GM12878 (cell line): Measurements from ENCODE around the gene GABBR1. TPM values are rescaled to one million over a fixed set of nuclear protein-coding genes. Genes with fewer than 3 reads are reported as not detected.

Experiments used
- ATAC-seq: fragments of 200-7000 bp; cut with Tn5 transposase; 3 replicates; pipeline ENCODE4 v1.9.1; 2020; ENCODE audit warnings: mild to moderate bottlenecking, moderate library complexity
- BruUV-seq: library from RNA; stranded (reverse); fragments of 400-500 nt; replicated peaks from 2 replicates; lab custom pipeline; 2021; lab: Mats Ljungman, UMichigan
- CTCF ChIA-PET: fragments of 300-600 bp; sonication (Branson Sonifier 250); formaldehyde crosslinking; extraction: SDS; loops from one replicate; lab custom pipeline; 2021; ENCODE audit warnings: inconsistent platforms; lab: Yijun Ruan, JAX
- POLR2A ChIA-PET: fragments of 350-600 bp; formaldehyde crosslinking; extraction: SDS; loops from one replicate; lab custom pipeline; 2021; ENCODE audit warnings: inconsistent platforms; lab: Charles Lee
- RAD21 ChIA-PET: fragments of 300-600 bp; sonication (Branson Sonifier 250); formaldehyde crosslinking; loops from one replicate; lab custom pipeline; 2023; ENCODE audit warnings: antibody characterized with exemption; ENCODE audit not compliant: unreplicated experiment; lab: Charles Lee
- SMC1A ChIA-PET: fragments of 300-600 bp; sonication (Branson Sonifier 250); formaldehyde crosslinking; loops from one replicate; lab custom pipeline; 2023; ENCODE audit not compliant: unreplicated experiment, uncharacterized antibody; lab: Charles Lee
- DNase-seq: peaks from one replicate; pipeline ENCODE4 v3.0.0-alpha.2; 2011; ENCODE audit warnings: low read depth, low spot score
- FAIRE-seq: peaks from 3 replicates; lab custom pipeline; 2011; peaks lifted over from hg19 to GRCh38; lab: Jason Lieb, UNC
- H2AFZ ChIP-seq: 2 replicates; pipeline ENCODE4 v1.6.0; 2011; ENCODE audit warnings: low read depth, low read length, control low read depth; ENCODE audit not compliant: control insufficient read depth
- H3K27ac ChIP-seq: 2 replicates; pipeline ENCODE4 v1.5.1; 2011; ENCODE audit warnings: control low read depth; ENCODE audit not compliant: control insufficient read depth, insufficient read depth
- H3K27me3 ChIP-seq, 2 experiments: replicated peaks in 1 of 2; 2 replicates each; pipeline versions ENCODE4 v1.6.0 to v1.6.1; 2011; ENCODE audit warnings: low read length in 1 of 2; ENCODE audit not compliant: control insufficient read depth in 2 of 2, insufficient read depth in 2 of 2
- H3K36me3 ChIP-seq, 2 experiments: 2 replicates each; pipeline ENCODE4 v1.5.1; 2011; ENCODE audit warnings: low read length in 1 of 2; ENCODE audit not compliant: control insufficient read depth in 2 of 2, insufficient read depth in 2 of 2
- H3K4me1 ChIP-seq: 2 replicates; pipeline ENCODE4 v1.6.1; 2011; ENCODE audit warnings: mild to moderate bottlenecking, low read length, moderate library complexity, mixed read lengths; ENCODE audit not compliant: control insufficient read depth, insufficient read depth
- H3K4me2 ChIP-seq: 2 replicates; pipeline ENCODE4 v1.6.0; 2011; ENCODE audit warnings: control low read depth; ENCODE audit not compliant: control insufficient read depth, insufficient read depth
- H3K4me3 ChIP-seq: fragments of 200-600 bp; sonication (generic); 2 replicates; pipeline ENCODE4 v1.5.1; 2016
- H3K79me2 ChIP-seq: 2 replicates; pipeline ENCODE4 v1.6.0; 2011; ENCODE audit warnings: low read length; ENCODE audit not compliant: control insufficient read depth, insufficient read depth
- H3K9ac ChIP-seq: 2 replicates; pipeline ENCODE4 v1.8.0; 2011; ENCODE audit warnings: low read length, control low read depth, mixed read lengths; ENCODE audit not compliant: control insufficient read depth, insufficient read depth
- H3K9me3 ChIP-seq: replicated peaks from 3 replicates; pipeline ENCODE4 v1.5.1; 2011; ENCODE audit warnings: mild to moderate bottlenecking, low read length; ENCODE audit not compliant: control insufficient read depth, insufficient read depth
- H4K20me1 ChIP-seq: 2 replicates; pipeline ENCODE4 v1.6.0; 2011; ENCODE audit not compliant: control insufficient read depth, insufficient read depth
- BCLAF1 ChIP-seq: fragments of 450-650 bp; IDR thresholded peaks from 2 replicates; pipeline ENCODE4 v1.6.1; 2017; ENCODE audit warnings: antibody characterized with exemption, mild to moderate bottlenecking, moderate library complexity
- ETV6 ChIP-seq, 2 experiments: fragments of 450-650 bp in 1 of 2; IDR thresholded peaks in 1 of 2; conservative IDR thresholded peaks in 1 of 2; 2 replicates each; pipeline ENCODE4 v1.6.1; 2014; ENCODE audit warnings: antibody characterized with exemption in 1 of 2, borderline replicate concordance in 1 of 2, low read depth in 1 of 2, mild to moderate bottlenecking in 1 of 2, moderate library complexity in 1 of 2
- NFIC ChIP-seq: IDR thresholded peaks from 2 replicates; pipeline ENCODE4 v1.6.1; 2012; ENCODE audit warnings: low read depth, mild to moderate bottlenecking, inconsistent platforms, low read length, moderate library complexity
- USF1 ChIP-seq: IDR thresholded peaks from 2 replicates; pipeline ENCODE4 v1.6.1; 2011; ENCODE audit warnings: borderline replicate concordance, low read depth, mild to moderate bottlenecking, moderate library complexity, mixed read lengths, low read length; ENCODE audit not compliant: insufficient read depth; ENCODE audit errors: extremely low read length
- ZNF24 ChIP-seq: fragments of 450-650 bp; IDR thresholded peaks from 2 replicates; pipeline ENCODE4 v1.6.1; 2017; ENCODE audit warnings: antibody characterized with exemption, mild to moderate bottlenecking
- WGBS: methylation state at CpG from one replicate; pipeline ENCODE4 v1.1.6; 2016; ENCODE audit warnings: low lambda C conversion rate; ENCODE audit not compliant: insufficient replicate concordance, insufficient coverage; ENCODE audit errors: missing lambda C conversion rate; 5-methylcytosine and 5-hydroxymethylcytosine counted together
- in situ Hi-C: fragments of 300-500 bp; cut with MboI; formaldehyde crosslinking; loops from 9 replicates; pipeline ENCODE4 v1.14.3; 2018; ENCODE audit warnings: mixed read lengths
- intact Hi-C: fragments of 100-400 bp; cut with micrococcal nuclease; formaldehyde crosslinking; loops from one replicate; pipeline ENCODE4 v1.14.2; 2022; ENCODE audit not compliant: unreplicated experiment
- polyA plus RNA-seq, 11 experiments: library from polyadenylated mRNA; depleted of rRNA in 4 of 11; unstranded in 6 of 11; stranded (reverse) in 5 of 11; fragments of >200 nt; fragmentation: Nextera tagmentation in 4 of 11; fragmentation: Illumina TruSeq in 1 of 11; extraction: Ambion mirVana in 4 of 11; extraction: Trizol in 1 of 11; gene quantifications; 1 replicate in 1 of 11; 2 replicates in 10 of 11; pipeline versions ENCODE4 v1.2.1 to v1.2.3, GENCODE V29; 2011 to 2016; ENCODE audit warnings: inconsistent platforms in 2 of 11, missing spikeins in 2 of 11, low read depth in 1 of 11
- total RNA-seq, 4 experiments: library from RNA; depleted of rRNA in 3 of 4; stranded (reverse); fragments of >200 nt in 3 of 4; fragmentation: Illumina TruSeq in 1 of 4; extraction: Trizol in 1 of 4; gene quantifications; 2 replicates each; pipeline versions ENCODE4 v1.2.1 to v1.2.3, GENCODE V29; 2013 to 2021
- TF ChIP-seq, protein P1 (sequence below): IDR thresholded peaks from 2 replicates; pipeline ENCODE4 v1.6.1; 2012; ENCODE audit warnings: improper control_type of control experiment, low read depth, low read length; ENCODE audit not compliant: insufficient replicate concordance
- TF ChIP-seq, protein P2 (sequence below): fragments of 450-650 bp; IDR thresholded peaks from 2 replicates; pipeline ENCODE4 v1.6.1; 2017; ENCODE audit warnings: mild to moderate bottlenecking, moderate library complexity
- TF ChIP-seq, protein P3 (sequence below): IDR thresholded peaks from 2 replicates; pipeline ENCODE4 v1.6.1; 2011; ENCODE audit warnings: low read depth, low read length, improper control_type of control experiment, borderline replicate concordance

GABBR1 gene
- total and polyA plus RNA-seq, 10 of the 15 experiments (the other 5 are each of a cell fraction or from before 2014, with no cell fraction given) = 0.11 to 5.2 (median 1.0) TPM

DNA sequence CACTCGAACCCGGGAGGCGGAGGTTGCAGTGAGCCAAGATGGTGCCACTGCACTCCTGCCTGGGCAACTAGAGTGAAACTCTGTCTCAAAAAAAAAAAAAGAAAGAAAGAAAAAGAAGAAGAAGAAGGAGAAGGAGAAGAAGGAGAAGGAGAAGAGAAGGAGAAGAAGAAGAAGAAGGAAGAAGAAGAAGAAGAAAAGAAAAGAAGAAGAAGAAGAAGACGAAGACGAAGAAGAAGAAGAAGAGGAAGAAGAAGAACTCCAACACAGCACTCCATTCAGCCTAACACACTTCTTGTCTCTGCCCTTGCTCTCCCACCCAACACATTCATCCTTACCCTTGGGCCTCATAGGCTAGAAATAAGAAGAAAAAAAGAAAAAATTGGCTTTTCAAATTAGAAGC, 41.0 kb upstream of the GABBR1 start:
- intact Hi-C loops (no loop called here), in situ Hi-C loops (no loop called here)
- Histone ChIP-seq H2AFZ (no peak overlapping the region), H3K4me1 (peaks cover 3% of the 10 kb centered on the region; the same call in 1 of the 2 replicates), H3K79me2 (no peaks in the 10 kb centered on the region), H3K27ac (no peak overlapping the region), H3K36me3 (no peaks in the 10 kb centered on the region), H3K27me3 (peaks cover 0 to 1% of the 10 kb centered on the region in 2 experiments; a peak in 1 of 4 replicates), H3K4me2 (no peak overlapping the region), H3K4me3 (no peak overlapping the region), H3K9ac (no peak overlapping the region), H3K9me3 (no peaks in the 10 kb centered on the region), H4K20me1 (no peaks in the 10 kb centered on the region)
- RAD21 ChIA-PET = no interaction called here
- BruUV-seq = no TSS peak
- CTCF ChIA-PET = interaction anchor here (0.8 to 0.9 kb wide), 2 partner anchors 10 to 20 kb away, joined by 3 to 4 read pairs; no protein-coding TSS in a partner anchor
- SMC1A ChIA-PET = no interaction called here
- DNase-seq (no peak), FAIRE-seq (no peak), ATAC-seq (no peak)
- POLR2A ChIA-PET = no interaction called here
- WGBS = 62% methylated on average over 5 of the region's 5 CpGs
- TF ChIP-seq USF1 = no peak
- no peak for TF ChIP-seq BCLAF1
- no peak for TF ChIP-seq ETV6 (conservative IDR thresholded peaks at IDR 0.05 in 1 of 2, IDR thresholded peaks at IDR 0.05 in 1 of 2; ENCODE audit: borderline replicate concordance in 1 of 2, low read depth in 1 of 2)
- TF ChIP-seq, protein P1, sequence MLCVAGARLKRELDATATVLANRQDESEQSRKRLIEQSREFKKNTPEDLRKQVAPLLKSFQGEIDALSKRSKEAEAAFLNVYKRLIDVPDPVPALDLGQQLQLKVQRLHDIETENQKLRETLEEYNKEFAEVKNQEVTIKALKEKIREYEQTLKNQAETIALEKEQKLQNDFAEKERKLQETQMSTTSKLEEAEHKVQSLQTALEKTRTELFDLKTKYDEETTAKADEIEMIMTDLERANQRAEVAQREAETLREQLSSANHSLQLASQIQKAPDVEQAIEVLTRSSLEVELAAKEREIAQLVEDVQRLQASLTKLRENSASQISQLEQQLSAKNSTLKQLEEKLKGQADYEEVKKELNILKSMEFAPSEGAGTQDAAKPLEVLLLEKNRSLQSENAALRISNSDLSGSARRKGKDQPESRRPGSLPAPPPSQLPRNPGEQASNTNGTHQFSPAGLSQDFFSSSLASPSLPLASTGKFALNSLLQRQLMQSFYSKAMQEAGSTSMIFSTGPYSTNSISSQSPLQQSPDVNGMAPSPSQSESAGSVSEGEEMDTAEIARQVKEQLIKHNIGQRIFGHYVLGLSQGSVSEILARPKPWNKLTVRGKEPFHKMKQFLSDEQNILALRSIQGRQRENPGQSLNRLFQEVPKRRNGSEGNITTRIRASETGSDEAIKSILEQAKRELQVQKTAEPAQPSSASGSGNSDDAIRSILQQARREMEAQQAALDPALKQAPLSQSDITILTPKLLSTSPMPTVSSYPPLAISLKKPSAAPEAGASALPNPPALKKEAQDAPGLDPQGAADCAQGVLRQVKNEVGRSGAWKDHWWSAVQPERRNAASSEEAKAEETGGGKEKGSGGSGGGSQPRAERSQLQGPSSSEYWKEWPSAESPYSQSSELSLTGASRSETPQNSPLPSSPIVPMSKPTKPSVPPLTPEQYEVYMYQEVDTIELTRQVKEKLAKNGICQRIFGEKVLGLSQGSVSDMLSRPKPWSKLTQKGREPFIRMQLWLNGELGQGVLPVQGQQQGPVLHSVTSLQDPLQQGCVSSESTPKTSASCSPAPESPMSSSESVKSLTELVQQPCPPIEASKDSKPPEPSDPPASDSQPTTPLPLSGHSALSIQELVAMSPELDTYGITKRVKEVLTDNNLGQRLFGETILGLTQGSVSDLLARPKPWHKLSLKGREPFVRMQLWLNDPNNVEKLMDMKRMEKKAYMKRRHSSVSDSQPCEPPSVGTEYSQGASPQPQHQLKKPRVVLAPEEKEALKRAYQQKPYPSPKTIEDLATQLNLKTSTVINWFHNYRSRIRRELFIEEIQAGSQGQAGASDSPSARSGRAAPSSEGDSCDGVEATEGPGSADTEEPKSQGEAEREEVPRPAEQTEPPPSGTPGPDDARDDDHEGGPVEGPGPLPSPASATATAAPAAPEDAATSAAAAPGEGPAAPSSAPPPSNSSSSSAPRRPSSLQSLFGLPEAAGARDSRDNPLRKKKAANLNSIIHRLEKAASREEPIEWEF = no peak
- TF ChIP-seq, protein P2, sequence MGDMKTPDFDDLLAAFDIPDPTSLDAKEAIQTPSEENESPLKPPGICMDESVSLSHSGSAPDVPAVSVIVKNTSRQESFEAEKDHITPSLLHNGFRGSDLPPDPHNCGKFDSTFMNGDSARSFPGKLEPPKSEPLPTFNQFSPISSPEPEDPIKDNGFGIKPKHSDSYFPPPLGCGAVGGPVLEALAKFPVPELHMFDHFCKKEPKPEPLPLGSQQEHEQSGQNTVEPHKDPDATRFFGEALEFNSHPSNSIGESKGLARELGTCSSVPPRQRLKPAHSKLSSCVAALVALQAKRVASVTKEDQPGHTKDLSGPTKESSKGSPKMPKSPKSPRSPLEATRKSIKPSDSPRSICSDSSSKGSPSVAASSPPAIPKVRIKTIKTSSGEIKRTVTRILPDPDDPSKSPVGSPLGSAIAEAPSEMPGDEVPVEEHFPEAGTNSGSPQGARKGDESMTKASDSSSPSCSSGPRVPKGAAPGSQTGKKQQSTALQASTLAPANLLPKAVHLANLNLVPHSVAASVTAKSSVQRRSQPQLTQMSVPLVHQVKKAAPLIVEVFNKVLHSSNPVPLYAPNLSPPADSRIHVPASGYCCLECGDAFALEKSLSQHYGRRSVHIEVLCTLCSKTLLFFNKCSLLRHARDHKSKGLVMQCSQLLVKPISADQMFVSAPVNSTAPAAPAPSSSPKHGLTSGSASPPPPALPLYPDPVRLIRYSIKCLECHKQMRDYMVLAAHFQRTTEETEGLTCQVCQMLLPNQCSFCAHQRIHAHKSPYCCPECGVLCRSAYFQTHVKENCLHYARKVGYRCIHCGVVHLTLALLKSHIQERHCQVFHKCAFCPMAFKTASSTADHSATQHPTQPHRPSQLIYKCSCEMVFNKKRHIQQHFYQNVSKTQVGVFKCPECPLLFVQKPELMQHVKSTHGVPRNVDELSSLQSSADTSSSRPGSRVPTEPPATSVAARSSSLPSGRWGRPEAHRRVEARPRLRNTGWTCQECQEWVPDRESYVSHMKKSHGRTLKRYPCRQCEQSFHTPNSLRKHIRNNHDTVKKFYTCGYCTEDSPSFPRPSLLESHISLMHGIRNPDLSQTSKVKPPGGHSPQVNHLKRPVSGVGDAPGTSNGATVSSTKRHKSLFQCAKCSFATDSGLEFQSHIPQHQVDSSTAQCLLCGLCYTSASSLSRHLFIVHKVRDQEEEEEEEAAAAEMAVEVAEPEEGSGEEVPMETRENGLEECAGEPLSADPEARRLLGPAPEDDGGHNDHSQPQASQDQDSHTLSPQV = no peak
- TF ChIP-seq, protein P3, sequence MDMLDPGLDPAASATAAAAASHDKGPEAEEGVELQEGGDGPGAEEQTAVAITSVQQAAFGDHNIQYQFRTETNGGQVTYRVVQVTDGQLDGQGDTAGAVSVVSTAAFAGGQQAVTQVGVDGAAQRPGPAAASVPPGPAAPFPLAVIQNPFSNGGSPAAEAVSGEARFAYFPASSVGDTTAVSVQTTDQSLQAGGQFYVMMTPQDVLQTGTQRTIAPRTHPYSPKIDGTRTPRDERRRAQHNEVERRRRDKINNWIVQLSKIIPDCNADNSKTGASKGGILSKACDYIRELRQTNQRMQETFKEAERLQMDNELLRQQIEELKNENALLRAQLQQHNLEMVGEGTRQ = no peak
- TF ChIP-seq ZNF24 = no peak
- TF ChIP-seq NFIC = no peak
